ENCODE results near the gene HMGN1.

GRCh38 chr21:39364949-39365348 is 16.1 kb upstream of the HMGN1 start:
- TF ChIP-seq CTCF (conservative IDR thresholded peaks at IDR 0.05; ENCODE audit: low read depth, low read length) (no peak), EZH2 (IDR thresholded peaks at IDR 0.05; ENCODE audit: low read length, unreplicated experiment) (no peak)

All from PC-3 (cell line).